PFSK-1 (cell line): ENCODE measurements around the gene EXO5.

Experiments used
- FOXP2 ChIP-seq: optimal IDR thresholded peaks from 2 replicates; pipeline ENCODE3; 2011; ENCODE audit warnings: borderline replicate concordance, control low read depth, inconsistent platforms; ENCODE audit not compliant: insufficient read depth; ENCODE audit errors: extremely low read length, extremely low read depth
- POLR2AphosphoS5 ChIP-seq: IDR thresholded peaks from 2 replicates; pipeline ENCODE4 v1.6.1; 2012; ENCODE audit warnings: low read depth, mild to moderate bottlenecking, control low read depth, low read length, moderate library complexity
- SIN3A ChIP-seq: IDR thresholded peaks from 2 replicates; pipeline ENCODE4 v1.6.1; 2012; ENCODE audit warnings: mild to moderate bottlenecking, low read length, moderate library complexity, borderline replicate concordance; ENCODE audit not compliant: insufficient read depth
- TAF1 ChIP-seq: IDR thresholded peaks from 2 replicates; pipeline ENCODE4 v1.6.1; 2012; ENCODE audit warnings: low read length, control low read depth, borderline replicate concordance; ENCODE audit not compliant: insufficient read depth
- TF ChIP-seq, protein P1 (sequence below), 2 experiments: IDR thresholded peaks; 2 replicates each; pipeline versions ENCODE4 v1.6.1 to v1.8.0; 2011 to 2012; ENCODE audit warnings: low read depth in 2 of 2, low read length in 2 of 2, control low read depth in 1 of 2, inconsistent platforms in 1 of 2, mild to moderate bottlenecking in 1 of 2, moderate library complexity in 1 of 2; ENCODE audit not compliant: insufficient read depth in 1 of 2

The EXO5 gene

DNA sequence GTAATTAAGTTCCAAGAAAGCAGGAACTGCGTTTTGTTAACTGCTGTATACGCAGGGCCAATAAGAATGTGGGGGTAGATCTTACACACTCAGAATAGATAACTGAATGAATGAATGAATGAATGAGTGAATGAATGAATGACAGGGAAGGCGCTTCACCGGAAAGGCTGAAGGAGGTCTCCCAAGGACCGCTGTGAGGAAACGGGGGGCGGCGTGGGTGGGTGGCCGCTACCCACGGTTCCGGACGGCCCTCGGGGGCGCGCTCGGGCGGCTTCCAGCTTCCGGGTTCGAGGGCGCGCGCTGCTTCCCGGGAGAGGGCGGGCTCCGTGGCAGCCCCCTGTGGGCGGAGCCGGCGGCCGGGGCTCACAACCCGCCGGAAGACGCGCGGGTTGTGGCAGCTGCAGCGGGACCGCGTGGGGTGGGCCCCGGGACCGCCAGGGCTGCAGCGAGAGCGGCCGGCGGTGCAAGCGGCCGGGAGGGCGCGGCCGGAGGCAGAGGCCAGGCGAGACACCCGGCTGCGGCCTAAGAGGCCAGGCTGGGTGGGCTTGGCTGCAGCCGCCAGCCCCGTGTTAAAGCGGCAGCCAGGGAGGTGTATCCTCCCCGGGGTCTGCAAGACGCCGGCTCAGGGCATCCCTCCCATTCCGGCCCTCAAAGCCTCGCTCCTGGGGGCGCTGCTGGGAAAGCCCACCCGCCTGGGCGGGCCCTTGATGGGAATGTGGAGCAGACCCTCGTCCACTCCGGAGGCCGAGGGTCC is 31.5 kb upstream of the EXO5 start, which contains the start of gene ZFP69:
Gene ZFP69 (plus strand): TSS at position 367 of the 754 bp plus-strand sequence. CDS start 2,072 bp downstream, outside the sequence.
- TF ChIP-seq, protein P1, sequence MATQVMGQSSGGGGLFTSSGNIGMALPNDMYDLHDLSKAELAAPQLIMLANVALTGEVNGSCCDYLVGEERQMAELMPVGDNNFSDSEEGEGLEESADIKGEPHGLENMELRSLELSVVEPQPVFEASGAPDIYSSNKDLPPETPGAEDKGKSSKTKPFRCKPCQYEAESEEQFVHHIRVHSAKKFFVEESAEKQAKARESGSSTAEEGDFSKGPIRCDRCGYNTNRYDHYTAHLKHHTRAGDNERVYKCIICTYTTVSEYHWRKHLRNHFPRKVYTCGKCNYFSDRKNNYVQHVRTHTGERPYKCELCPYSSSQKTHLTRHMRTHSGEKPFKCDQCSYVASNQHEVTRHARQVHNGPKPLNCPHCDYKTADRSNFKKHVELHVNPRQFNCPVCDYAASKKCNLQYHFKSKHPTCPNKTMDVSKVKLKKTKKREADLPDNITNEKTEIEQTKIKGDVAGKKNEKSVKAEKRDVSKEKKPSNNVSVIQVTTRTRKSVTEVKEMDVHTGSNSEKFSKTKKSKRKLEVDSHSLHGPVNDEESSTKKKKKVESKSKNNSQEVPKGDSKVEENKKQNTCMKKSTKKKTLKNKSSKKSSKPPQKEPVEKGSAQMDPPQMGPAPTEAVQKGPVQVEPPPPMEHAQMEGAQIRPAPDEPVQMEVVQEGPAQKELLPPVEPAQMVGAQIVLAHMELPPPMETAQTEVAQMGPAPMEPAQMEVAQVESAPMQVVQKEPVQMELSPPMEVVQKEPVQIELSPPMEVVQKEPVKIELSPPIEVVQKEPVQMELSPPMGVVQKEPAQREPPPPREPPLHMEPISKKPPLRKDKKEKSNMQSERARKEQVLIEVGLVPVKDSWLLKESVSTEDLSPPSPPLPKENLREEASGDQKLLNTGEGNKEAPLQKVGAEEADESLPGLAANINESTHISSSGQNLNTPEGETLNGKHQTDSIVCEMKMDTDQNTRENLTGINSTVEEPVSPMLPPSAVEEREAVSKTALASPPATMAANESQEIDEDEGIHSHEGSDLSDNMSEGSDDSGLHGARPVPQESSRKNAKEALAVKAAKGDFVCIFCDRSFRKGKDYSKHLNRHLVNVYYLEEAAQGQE (IDR thresholded peaks at IDR 0.05; ENCODE audit: insufficient read depth in 1 of 2, low read depth in 2 of 2, low read length in 2 of 2) = no peak
- peak; percentile 57; the same call in 1 of the 2 replicates for TF ChIP-seq TAF1
- peak; percentile 68 for TF ChIP-seq FOXP2
- TF ChIP-seq POLR2AphosphoS5 = peak; percentile 55
- TF ChIP-seq SIN3A = no peak

DNA sequence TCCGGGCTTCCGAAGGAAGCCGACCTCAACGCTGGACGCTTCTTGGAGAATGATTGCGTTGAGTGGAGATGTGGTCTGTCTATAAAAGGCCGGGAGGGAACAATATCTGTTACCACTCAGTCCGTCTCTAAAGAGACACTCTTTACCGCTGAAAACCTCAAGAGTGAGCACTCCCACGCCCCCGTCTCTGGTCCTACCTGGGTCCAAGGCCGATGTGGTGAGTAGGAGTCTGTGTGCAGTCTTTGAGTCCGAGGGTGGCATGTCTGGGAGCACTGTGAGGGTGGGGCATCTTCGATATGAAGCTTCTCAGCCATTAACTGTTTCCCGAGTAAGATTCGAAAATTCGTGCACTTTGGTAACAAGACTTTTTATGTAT is 30.9 kb upstream of the EXO5 start:
- no peak for TF ChIP-seq TAF1
- TF ChIP-seq FOXP2 = no peak
- TF ChIP-seq SIN3A = no peak
- TF ChIP-seq, protein P1 (IDR thresholded peaks at IDR 0.05; ENCODE audit: insufficient read depth in 1 of 2, low read depth in 2 of 2, low read length in 2 of 2) = no peak
- no peak for TF ChIP-seq POLR2AphosphoS5

DNA sequence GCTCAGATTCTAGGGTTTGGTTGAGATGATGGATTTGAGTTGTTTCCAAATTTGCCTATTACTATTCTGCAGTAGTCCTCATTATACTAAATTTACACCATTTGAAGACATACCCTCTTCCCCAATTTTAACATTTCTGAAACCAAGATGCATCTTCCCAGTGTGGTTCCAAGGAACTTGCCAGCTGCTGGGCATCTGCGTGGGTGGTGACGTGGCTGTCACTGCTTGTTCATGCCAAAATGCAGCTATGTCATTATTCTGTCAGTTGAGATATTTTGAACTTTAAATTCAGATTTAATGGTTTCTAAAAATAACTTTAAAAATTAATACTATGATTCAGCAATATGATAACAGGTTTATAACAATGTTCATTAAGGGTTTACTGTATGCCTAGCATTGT is 30.3 kb upstream of the EXO5 start:
- TF ChIP-seq TAF1 (no peak), FOXP2 (no peak), POLR2AphosphoS5 (no peak), SIN3A (no peak)
- TF ChIP-seq, protein P1 (IDR thresholded peaks at IDR 0.05; ENCODE audit: insufficient read depth in 1 of 2, low read depth in 2 of 2, low read length in 2 of 2) = no peak

DNA sequence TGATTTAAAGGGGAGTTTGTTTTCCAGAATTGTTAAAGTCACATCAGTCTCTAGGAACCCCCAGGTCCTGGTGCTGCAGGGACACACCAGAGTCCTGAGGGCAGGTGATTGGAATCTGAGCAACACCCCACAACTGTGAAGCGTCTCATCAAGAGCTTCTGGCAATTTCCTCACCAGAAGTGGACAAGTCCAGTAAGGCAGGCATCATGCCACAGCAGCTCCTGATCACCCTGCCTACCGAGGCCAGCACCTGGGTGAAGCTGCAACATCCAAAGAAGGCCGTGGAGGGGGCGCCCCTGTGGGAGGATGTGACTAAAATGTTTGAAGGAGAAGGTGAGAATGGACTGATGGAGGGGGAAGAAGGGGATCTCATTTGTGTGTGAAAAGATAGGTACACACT is 29.4 kb upstream of the EXO5 start:
- TF ChIP-seq POLR2AphosphoS5 = no peak

DNA sequence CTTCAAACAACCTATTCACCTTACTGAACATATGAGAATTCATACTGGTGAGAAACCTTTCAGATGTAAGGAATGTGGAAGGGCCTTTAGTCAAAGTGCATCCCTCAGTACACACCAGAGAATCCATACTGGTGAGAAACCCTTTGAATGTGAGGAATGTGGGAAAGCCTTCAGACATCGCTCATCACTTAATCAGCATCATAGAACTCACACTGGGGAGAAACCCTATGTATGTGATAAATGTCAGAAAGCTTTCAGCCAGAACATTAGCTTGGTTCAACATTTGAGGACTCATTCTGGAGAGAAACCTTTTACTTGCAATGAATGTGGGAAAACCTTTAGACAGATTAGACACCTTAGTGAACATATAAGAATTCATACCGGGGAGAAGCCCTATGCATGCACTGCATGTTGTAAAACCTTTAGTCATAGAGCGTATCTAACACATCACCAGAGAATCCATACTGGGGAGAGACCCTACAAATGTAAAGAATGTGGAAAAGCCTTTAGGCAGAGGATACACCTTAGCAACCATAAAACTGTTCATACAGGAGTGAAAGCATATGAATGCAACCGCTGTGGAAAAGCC is 13.2 kb upstream of the EXO5 start:
- no peak for TF ChIP-seq FOXP2

DNA sequence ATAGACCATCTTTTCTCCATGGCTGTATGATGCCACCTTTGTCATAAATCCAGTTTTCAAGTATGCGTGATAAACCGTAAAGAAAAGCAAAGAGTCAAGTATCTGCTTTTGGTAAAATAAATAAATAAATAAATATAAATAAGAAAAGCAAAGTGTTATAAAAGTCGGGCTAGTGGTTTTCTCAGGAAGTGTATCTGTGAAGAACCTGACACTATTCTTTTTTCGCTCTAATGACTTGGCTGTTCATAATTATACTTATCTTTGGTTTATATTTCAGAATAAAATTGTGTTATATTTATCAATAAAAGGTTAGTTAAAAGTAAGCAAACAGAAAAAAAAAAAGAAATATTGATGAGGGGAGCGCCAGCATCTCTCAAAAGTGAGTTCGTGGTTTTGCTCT is 594 bp upstream of the EXO5 start:
- TF ChIP-seq, protein P1 (IDR thresholded peaks at IDR 0.05; ENCODE audit: insufficient read depth in 1 of 2, low read depth in 2 of 2, low read length in 2 of 2) = no peak
- TF ChIP-seq TAF1 = no peak
- no peak for TF ChIP-seq POLR2AphosphoS5
- no peak for TF ChIP-seq FOXP2
